ENCODE measurements around the gene TP53BP2. TPM values are rescaled to one million over a fixed set of nuclear protein-coding genes. Genes with fewer than 3 reads are reported as not detected.
"Not testable (repeated sequence)": the region's sequence is repeated elsewhere in the genome, so short reads cannot be mapped to it uniquely, and the experiment has no call there.

Gene TP53BP2, protein sequence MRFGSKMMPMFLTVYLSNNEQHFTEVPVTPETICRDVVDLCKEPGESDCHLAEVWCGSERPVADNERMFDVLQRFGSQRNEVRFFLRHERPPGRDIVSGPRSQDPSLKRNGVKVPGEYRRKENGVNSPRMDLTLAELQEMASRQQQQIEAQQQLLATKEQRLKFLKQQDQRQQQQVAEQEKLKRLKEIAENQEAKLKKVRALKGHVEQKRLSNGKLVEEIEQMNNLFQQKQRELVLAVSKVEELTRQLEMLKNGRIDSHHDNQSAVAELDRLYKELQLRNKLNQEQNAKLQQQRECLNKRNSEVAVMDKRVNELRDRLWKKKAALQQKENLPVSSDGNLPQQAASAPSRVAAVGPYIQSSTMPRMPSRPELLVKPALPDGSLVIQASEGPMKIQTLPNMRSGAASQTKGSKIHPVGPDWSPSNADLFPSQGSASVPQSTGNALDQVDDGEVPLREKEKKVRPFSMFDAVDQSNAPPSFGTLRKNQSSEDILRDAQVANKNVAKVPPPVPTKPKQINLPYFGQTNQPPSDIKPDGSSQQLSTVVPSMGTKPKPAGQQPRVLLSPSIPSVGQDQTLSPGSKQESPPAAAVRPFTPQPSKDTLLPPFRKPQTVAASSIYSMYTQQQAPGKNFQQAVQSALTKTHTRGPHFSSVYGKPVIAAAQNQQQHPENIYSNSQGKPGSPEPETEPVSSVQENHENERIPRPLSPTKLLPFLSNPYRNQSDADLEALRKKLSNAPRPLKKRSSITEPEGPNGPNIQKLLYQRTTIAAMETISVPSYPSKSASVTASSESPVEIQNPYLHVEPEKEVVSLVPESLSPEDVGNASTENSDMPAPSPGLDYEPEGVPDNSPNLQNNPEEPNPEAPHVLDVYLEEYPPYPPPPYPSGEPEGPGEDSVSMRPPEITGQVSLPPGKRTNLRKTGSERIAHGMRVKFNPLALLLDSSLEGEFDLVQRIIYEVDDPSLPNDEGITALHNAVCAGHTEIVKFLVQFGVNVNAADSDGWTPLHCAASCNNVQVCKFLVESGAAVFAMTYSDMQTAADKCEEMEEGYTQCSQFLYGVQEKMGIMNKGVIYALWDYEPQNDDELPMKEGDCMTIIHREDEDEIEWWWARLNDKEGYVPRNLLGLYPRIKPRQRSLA
- 34.4 TPM for total RNA-seq

DNA sequence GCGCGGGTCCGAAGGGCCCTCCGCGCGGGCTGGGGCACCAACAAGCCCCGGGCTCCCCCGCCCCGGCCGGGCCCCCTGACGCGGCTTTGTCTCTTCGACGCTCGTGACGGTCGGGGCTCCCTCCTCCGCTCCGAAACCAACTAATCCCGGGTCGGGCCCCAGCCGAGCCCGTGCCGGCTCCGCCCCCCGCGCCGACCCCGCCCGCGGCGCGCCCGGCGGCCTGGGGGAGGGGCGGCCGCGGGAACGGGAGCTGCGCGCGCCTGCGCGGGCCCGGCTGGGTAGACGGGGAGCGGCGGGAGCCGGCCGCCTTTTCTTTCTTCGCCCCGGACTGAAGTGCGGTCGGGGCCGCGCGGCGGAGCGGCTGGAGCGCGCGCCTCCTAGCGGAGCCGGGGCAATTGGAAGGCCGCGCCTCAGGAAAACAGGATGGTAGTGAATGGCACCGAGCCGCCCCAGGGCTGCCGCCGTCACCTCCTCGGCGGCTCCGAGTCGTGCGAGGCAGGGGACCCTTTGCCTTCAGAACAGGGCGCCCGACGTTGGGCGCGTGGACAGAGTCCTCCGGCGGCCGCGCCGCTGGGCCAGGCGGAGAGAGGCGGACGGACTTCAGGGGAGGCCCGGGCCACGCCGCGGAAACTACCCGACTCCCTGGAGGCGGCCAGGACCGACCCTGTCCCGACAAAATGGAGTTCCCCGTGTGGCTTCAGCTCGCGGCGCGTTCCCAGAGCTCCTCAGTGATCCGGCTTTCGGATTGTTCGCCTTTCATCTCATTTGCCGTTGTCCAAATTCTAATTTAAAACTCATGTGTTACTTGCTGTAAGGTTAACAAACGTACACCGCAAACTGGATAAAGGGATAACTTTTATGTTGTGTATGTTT, at the start of gene TP53BP2:
Gene TP53BP2 (minus strand): TSS at position 138 of the 873 bp plus-strand sequence. CDS start 267 bp downstream, outside the sequence.
- Histone ChIP-seq H3K9ac (ENCODE audit: low read depth in 1 of 3, low read length in 3 of 3) (peak within 1 kb of the TSS; percentile 95 to 98 (median 97)), H3K4me1 (ENCODE audit: control insufficient read depth in 3 of 3, insufficient read depth in 3 of 3, low read length in 3 of 3) (peaks cover 3 to 14% (median 11%) of the 10 kb centered on the region in 3 donors), H3K9me3 (ENCODE audit: control insufficient read depth in 3 of 3, low read length in 3 of 3) (no peaks in the 10 kb centered on the region), H3K27ac (ENCODE audit: low read depth, low read length) (peak within 1 kb of the TSS; percentile 97), H3K27me3 (ENCODE audit: control insufficient read depth in 3 of 3, insufficient read depth in 3 of 3, low read length in 3 of 3) (no peaks in the 10 kb centered on the region), H3K36me3 (ENCODE audit: control insufficient read depth in 3 of 3, insufficient read depth in 3 of 3, low read length in 3 of 3) (no peaks in the 10 kb centered on the region), H3K4me3 (ENCODE audit: low read length in 3 of 3) (peak within 1 kb of the TSS; percentile 80 to 90 (median 82))

DNA sequence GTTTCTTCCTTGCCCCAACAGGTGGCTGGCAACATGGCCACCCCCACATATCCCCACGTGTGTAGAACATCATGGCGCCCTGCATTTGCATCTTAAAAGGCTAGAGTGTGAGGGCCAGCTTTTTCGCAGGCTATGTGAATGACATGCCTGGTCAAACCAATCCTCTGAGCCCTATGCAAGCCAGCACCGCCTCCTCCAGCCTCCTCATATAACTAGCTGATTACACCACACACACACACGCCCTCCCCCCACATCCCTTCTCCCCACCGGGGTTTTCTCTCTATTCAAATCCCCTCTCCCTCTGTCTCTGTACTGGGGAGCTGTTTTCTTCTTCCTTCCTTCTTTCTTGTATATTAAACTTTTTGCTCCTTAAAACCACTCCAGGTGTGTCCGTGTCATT, 44.7 kb upstream of the TP53BP2 start:
- not testable (repeated sequence) for H3K4me3 ChIP-seq (ENCODE audit: low read length in 3 of 3); H3K9ac ChIP-seq (ENCODE audit: low read depth in 1 of 3, low read length in 3 of 3); H3K27ac ChIP-seq (ENCODE audit: low read depth, low read length)

DNA sequence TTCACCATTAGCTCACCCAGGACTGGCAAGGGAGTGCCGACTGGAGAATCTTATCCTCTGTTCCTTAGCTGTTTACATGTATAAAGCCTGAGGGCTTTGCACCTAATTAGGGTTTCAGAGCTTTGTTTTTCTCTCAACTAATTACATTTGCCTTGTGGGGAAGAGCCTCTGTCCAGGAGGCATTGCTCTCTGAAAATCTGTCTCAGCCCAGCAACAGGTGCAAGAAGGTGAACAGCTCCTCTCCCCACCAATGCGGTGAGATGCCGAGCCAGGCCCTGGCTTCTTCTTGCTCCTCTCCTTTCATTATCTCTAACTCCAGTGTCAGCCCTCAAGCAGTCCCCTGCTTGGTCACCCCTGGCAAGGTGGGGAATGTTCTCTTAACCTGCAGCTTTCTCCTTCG, 43.6 kb upstream of the TP53BP2 start:
- not testable (repeated sequence) for H3K4me3 ChIP-seq (ENCODE audit: low read length in 3 of 3); H3K9me3 ChIP-seq (ENCODE audit: control insufficient read depth in 3 of 3, low read length in 3 of 3); H3K9ac ChIP-seq (ENCODE audit: low read depth in 1 of 3, low read length in 3 of 3); H3K27me3 ChIP-seq (ENCODE audit: control insufficient read depth in 3 of 3, insufficient read depth in 3 of 3, low read length in 3 of 3); H3K27ac ChIP-seq (ENCODE audit: low read depth, low read length); H3K36me3 ChIP-seq (ENCODE audit: control insufficient read depth in 3 of 3, insufficient read depth in 3 of 3, low read length in 3 of 3)
- peaks cover 0 to 18% (median 11%) of the 10 kb centered on the region in 3 donors for H3K4me1 ChIP-seq (ENCODE audit: control insufficient read depth in 3 of 3, insufficient read depth in 3 of 3, low read length in 3 of 3)

More for the DNA sequence above, 44.7 kb upstream of the TP53BP2 start:
- not testable (repeated sequence) for H3K27me3 ChIP-seq (ENCODE audit: control insufficient read depth in 3 of 3, insufficient read depth in 3 of 3, low read length in 3 of 3); H3K36me3 ChIP-seq (ENCODE audit: control insufficient read depth in 3 of 3, insufficient read depth in 3 of 3, low read length in 3 of 3); H3K9me3 ChIP-seq (ENCODE audit: control insufficient read depth in 3 of 3, low read length in 3 of 3)
- peaks cover 0 to 18% (median 11%) of the 10 kb centered on the region in 3 donors for H3K4me1 ChIP-seq (ENCODE audit: control insufficient read depth in 3 of 3, insufficient read depth in 3 of 3, low read length in 3 of 3)

DNA sequence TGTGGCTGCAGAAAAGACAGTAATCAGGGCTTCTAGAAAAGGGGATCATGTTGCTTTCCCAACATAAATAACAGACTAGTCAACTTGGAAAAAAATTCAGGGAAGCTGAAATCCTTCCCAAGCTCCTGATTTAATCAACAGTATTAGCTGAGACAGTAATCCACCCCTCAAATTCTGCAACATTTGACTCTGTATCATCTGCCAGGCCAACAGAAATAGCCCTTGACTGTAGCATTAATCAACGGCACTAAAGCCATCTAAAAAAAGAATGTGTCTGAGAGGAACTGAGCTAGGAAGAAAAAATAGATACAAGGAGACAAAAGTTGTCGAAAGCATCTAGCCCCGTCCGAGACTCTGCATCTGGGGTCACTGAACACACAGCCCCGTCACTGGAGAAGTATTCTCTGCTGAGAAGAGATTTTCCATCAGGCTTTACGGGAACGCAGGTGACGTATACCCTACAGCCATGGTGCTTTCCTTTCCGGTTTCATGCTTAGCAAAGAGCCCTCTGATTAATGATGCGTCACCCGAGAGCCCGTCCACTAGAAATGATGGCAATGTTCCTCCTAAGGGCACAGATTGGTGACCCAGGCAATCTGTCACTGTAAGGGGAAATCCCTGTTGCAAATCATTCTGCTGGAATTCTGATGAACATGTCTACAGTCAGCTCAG, 42.1 kb upstream of the TP53BP2 start:
- peak overlapping the region; percentile 81 for H3K27ac ChIP-seq (ENCODE audit: low read depth, low read length)
- peaks cover 0 to 18% (median 11%) of the 10 kb centered on the region in 3 donors for H3K4me1 ChIP-seq (ENCODE audit: control insufficient read depth in 3 of 3, insufficient read depth in 3 of 3, low read length in 3 of 3)
- H3K27me3 ChIP-seq (ENCODE audit: control insufficient read depth in 3 of 3, insufficient read depth in 3 of 3, low read length in 3 of 3), result no peaks in the 10 kb centered on the region
- peak overlapping the region; percentile 41 to 63 (median 63) for H3K9ac ChIP-seq (ENCODE audit: low read depth in 1 of 3, low read length in 3 of 3)
- peak overlapping the region; percentile 27 to 62 (median 54) for H3K4me3 ChIP-seq (ENCODE audit: low read length in 3 of 3)
- H3K36me3 ChIP-seq (ENCODE audit: control insufficient read depth in 3 of 3, insufficient read depth in 3 of 3, low read length in 3 of 3), result no peaks in the 10 kb centered on the region
- no peaks in the 10 kb centered on the region for H3K9me3 ChIP-seq (ENCODE audit: control insufficient read depth in 3 of 3, low read length in 3 of 3)

DNA sequence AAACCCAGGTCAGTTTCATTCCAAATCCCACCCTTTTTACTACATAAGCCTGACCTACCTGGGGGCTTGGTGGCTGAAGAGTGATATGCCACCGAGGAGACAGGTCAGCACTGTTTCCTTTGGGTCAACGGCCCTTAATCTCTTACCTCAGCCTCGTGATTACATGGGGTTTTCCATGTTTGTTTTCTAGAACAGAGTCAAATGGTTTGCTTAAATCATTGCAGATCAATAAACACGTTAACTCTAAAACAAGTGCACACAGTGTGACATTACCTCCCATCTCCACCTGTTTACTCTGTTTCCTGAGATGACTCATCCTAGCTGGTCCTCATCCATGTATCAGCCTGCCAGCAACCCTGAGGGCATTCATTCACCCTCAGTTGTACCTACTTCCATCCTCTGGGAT, 40.8 kb upstream of the TP53BP2 start:
- H3K4me1 ChIP-seq (ENCODE audit: control insufficient read depth in 3 of 3, insufficient read depth in 3 of 3, low read length in 3 of 3), result peaks cover 0 to 18% (median 11%) of the 10 kb centered on the region in 3 donors
- no peak overlapping the region for H3K4me3 ChIP-seq (ENCODE audit: low read length in 3 of 3)
- H3K27ac ChIP-seq (ENCODE audit: low read depth, low read length), result no peak overlapping the region
- H3K27me3 ChIP-seq (ENCODE audit: control insufficient read depth in 3 of 3, insufficient read depth in 3 of 3, low read length in 3 of 3), result no peaks in the 10 kb centered on the region
- no peaks in the 10 kb centered on the region for H3K36me3 ChIP-seq (ENCODE audit: control insufficient read depth in 3 of 3, insufficient read depth in 3 of 3, low read length in 3 of 3)
- H3K9me3 ChIP-seq (ENCODE audit: control insufficient read depth in 3 of 3, low read length in 3 of 3), result no peaks in the 10 kb centered on the region
- no peak overlapping the region for H3K9ac ChIP-seq (ENCODE audit: low read depth in 1 of 3, low read length in 3 of 3)

DNA sequence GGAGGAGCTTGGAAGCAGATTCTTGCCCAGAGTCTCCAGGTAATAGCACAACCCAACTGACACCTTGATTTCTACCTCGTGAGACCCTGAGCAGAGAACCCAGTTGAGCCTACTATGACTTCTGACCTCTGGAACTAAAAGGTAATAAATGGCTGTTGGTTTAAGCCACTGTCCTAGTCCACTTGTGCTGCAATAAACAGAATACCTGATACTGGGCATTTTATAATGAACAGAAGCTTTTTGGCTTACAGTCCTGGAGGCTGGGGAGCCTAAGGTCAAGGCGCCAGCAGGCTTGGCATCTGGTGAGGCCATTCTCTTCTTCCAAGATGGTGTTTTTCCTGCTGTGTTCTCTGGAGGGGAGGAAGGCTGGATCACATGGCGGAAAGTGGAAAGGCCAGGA, 39.9 kb upstream of the TP53BP2 start:
- H3K4me3 ChIP-seq (ENCODE audit: low read length in 3 of 3), result no peak overlapping the region
- no peaks in the 10 kb centered on the region for H3K36me3 ChIP-seq (ENCODE audit: control insufficient read depth in 3 of 3, insufficient read depth in 3 of 3, low read length in 3 of 3)
- H3K27me3 ChIP-seq (ENCODE audit: control insufficient read depth in 3 of 3, insufficient read depth in 3 of 3, low read length in 3 of 3), result no peaks in the 10 kb centered on the region
- H3K9me3 ChIP-seq (ENCODE audit: control insufficient read depth in 3 of 3, low read length in 3 of 3), result no peaks in the 10 kb centered on the region
- H3K4me1 ChIP-seq (ENCODE audit: control insufficient read depth in 3 of 3, insufficient read depth in 3 of 3, low read length in 3 of 3), result peaks cover 0 to 18% (median 11%) of the 10 kb centered on the region in 3 donors
- H3K27ac ChIP-seq (ENCODE audit: low read depth, low read length), result no peak overlapping the region
- H3K9ac ChIP-seq (ENCODE audit: low read depth in 1 of 3, low read length in 3 of 3), result no peak overlapping the region

DNA sequence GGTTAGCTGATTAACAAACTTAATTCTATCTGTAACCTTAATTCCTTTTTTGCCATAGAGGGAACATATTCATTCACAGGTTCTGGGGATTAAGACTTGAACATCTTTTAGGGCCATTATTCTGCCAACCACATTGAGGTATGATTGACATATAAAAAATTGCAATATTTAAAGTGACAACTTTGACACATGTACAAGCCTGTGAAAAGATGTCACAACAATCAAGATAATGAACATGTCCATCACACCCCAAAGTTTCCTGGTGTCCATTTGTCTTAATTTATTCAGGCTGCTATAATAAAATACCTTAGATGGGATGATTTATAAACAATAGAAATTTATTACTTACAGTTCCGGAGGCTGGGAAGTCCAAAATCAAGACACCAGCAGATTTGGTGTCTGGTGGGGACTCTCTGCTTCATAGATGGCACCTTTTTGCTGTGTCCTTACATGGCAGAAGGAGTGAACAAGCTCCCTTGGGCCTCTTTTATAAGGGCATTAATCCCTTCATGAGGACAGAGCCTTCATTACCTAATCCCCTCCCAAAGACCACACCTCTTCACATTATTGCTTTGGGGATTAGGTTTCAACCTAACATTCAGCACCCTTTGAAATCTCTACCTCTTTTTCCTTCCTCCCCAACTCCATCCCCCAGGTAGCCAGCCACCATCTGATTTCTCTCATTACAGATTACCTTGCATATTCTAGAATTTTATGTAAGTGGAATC, 33.0 kb upstream of the TP53BP2 start:
- H3K4me3 ChIP-seq (ENCODE audit: low read length in 3 of 3), result no peak overlapping the region
- H3K9me3 ChIP-seq (ENCODE audit: control insufficient read depth in 3 of 3, low read length in 3 of 3), result no peaks in the 10 kb centered on the region
- no peaks in the 10 kb centered on the region for H3K36me3 ChIP-seq (ENCODE audit: control insufficient read depth in 3 of 3, insufficient read depth in 3 of 3, low read length in 3 of 3)
- no peak overlapping the region for H3K9ac ChIP-seq (ENCODE audit: low read depth in 1 of 3, low read length in 3 of 3)
- H3K4me1 ChIP-seq (ENCODE audit: control insufficient read depth in 3 of 3, insufficient read depth in 3 of 3, low read length in 3 of 3), result no peaks in the 10 kb centered on the region
- H3K27ac ChIP-seq (ENCODE audit: low read depth, low read length), result no peak overlapping the region
- H3K27me3 ChIP-seq (ENCODE audit: control insufficient read depth in 3 of 3, insufficient read depth in 3 of 3, low read length in 3 of 3), result peaks cover 0 to 2% (median 0%) of the 10 kb centered on the region in 3 donors

DNA sequence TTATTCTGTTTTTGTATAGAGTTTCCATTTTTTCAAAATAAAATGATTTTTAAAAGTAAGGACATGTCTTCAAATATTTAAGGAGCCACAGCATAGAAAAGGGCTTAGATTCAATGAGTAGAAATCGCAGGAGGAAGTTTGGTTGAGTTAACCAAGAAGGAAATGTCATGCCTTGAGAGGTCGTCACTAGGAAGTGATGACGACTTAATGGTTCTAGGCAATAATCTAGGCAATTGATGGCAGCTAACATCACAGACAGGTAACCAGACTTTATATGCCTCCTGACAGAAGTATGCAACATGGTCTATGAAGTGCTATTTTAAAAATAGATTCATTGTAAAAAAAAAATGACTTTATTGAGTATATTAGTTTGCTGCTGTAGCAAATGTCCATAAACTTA, 32.1 kb upstream of the TP53BP2 start:
- no peaks in the 10 kb centered on the region for H3K9me3 ChIP-seq (ENCODE audit: control insufficient read depth in 3 of 3, low read length in 3 of 3)
- no peaks in the 10 kb centered on the region for H3K36me3 ChIP-seq (ENCODE audit: control insufficient read depth in 3 of 3, insufficient read depth in 3 of 3, low read length in 3 of 3)
- no peaks in the 10 kb centered on the region for H3K4me1 ChIP-seq (ENCODE audit: control insufficient read depth in 3 of 3, insufficient read depth in 3 of 3, low read length in 3 of 3)
- no peak overlapping the region for H3K9ac ChIP-seq (ENCODE audit: low read depth in 1 of 3, low read length in 3 of 3)
- peaks cover 0 to 2% (median 0%) of the 10 kb centered on the region in 3 donors for H3K27me3 ChIP-seq (ENCODE audit: control insufficient read depth in 3 of 3, insufficient read depth in 3 of 3, low read length in 3 of 3)
- H3K4me3 ChIP-seq (ENCODE audit: low read length in 3 of 3), result no peak overlapping the region
- no peak overlapping the region for H3K27ac ChIP-seq (ENCODE audit: low read depth, low read length)
